ENCODE measurements around the gene LCK. TPM values are rescaled to one million over a fixed set of nuclear protein-coding genes. Genes with fewer than 3 reads are reported as not detected.

The LCK gene
- polyA plus RNA-seq, 1 experiment = not detected

DNA sequence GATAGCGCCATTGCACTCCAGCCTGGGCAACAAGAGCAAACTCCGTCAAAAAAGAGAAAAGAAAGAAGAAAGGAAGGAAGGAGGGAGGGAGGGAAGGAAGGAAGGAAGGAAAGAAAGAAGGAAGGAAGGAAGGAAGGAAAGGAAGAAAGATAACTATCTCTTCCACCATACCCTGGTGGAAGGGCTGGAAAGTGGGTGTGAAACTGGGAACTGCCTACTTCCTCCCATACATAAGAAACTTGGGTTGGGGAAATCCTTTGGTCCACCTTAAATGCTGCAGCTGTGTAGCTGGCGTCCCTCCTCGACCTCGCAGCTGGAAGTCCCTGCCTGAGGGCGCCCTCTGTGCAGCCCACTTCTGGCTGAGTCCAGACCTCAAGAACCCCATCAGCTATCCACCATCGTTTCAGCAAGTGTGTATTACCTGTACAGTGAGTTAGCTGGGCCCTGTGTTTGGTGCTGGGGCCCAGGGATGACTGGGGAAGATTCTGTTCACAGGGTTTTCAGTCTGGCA lies 8.7 kb upstream of the LCK start:
- no peaks in the 10 kb centered on the region for H3K27me3 ChIP-seq (ENCODE audit: control insufficient read depth, insufficient read depth, low read length)
- H3K9me3 ChIP-seq (ENCODE audit: control insufficient read depth, insufficient read depth, low read length) = no peaks in the 10 kb centered on the region; the same call in 1 of the 2 replicates
- no peak overlapping the region for H3K27ac ChIP-seq (ENCODE audit: low read depth, low read length)
- TF ChIP-seq, protein P1, sequence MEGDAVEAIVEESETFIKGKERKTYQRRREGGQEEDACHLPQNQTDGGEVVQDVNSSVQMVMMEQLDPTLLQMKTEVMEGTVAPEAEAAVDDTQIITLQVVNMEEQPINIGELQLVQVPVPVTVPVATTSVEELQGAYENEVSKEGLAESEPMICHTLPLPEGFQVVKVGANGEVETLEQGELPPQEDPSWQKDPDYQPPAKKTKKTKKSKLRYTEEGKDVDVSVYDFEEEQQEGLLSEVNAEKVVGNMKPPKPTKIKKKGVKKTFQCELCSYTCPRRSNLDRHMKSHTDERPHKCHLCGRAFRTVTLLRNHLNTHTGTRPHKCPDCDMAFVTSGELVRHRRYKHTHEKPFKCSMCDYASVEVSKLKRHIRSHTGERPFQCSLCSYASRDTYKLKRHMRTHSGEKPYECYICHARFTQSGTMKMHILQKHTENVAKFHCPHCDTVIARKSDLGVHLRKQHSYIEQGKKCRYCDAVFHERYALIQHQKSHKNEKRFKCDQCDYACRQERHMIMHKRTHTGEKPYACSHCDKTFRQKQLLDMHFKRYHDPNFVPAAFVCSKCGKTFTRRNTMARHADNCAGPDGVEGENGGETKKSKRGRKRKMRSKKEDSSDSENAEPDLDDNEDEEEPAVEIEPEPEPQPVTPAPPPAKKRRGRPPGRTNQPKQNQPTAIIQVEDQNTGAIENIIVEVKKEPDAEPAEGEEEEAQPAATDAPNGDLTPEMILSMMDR (IDR thresholded peaks at IDR 0.05; ENCODE audit: low read depth, low read length) = no peak
- POLR2A ChIA-PET = no interaction called here
- DNase-seq (ENCODE audit: low read depth, low spot score) = no peak
- CTCF ChIA-PET = no interaction called here
- no peak overlapping the region for H3K4me3 ChIP-seq (ENCODE audit: low read depth, low read length)

DNA sequence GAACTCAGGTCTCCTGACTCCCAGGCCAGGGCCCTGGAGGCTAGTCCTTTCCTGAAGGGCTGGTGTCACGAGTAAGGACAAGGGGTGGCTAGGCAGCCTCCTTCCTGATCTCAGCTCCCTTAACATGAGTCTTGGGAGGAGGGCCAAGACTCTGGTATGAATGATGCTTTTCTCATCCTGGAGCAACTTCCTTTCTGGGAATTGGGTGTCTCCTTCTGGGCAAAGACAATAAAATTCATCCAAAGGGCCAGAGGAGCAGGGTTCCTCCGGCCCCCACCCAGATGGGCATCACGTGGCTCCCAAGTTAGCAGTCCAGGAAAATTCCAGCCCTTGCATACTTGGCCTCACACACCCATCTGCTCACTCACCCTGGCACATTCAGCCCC lies 4.2 kb upstream of the LCK start, which contains the start of gene FAM167B:
FAM167B (plus strand) TSS at position 335 of the 386 bp plus-strand sequence. CDS start 200 bp downstream, outside the sequence.
- Histone ChIP-seq H3K9me3 (ENCODE audit: control insufficient read depth, insufficient read depth, low read length) (no peaks in the 10 kb centered on the region; the same call in 1 of the 2 replicates), H3K4me3 (ENCODE audit: low read depth, low read length) (no peak within 1 kb of the TSS), H3K27ac (ENCODE audit: low read depth, low read length) (peak within 1 kb of the TSS; percentile 21), H3K27me3 (ENCODE audit: control insufficient read depth, insufficient read depth, low read length) (no peaks in the 10 kb centered on the region)
- TF ChIP-seq, protein P1 (IDR thresholded peaks at IDR 0.05; ENCODE audit: low read depth, low read length) = no peak
- CTCF ChIA-PET = interaction anchor here (0.6 to 3.4 kb wide), 5 partner anchors 9 to 101 kb away, joined by 3 to 15 read pairs (median 6); no protein-coding TSS in a partner anchor
- DNase-seq (ENCODE audit: low read depth, low spot score) = no peak
- POLR2A ChIA-PET = interaction anchor here (1.1 kb wide), 1 partner anchor 11 kb away, joined by 3 read pairs; no protein-coding TSS in a partner anchor

DNA sequence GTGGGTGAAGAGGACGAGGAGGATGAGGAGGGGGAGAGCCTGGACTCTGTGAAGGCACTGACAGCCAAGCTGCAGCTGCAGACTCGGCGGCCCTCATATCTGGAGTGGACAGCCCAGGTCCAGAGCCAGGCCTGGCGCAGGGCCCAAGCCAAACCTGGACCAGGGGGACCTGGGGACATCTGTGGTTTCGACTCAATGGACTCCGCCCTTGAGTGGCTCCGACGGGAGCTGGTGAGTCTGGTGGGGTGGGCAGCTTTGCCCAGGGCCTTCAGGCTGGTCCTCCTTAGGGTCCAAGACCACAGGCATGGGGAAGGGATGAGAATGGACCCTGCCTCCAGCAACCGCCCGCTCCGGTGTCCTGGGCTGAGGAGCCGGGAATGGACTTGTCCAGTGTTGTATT lies 3.6 kb upstream of the LCK start:
- peak overlapping the region; percentile 21 for H3K27ac ChIP-seq (ENCODE audit: low read depth, low read length)

DNA sequence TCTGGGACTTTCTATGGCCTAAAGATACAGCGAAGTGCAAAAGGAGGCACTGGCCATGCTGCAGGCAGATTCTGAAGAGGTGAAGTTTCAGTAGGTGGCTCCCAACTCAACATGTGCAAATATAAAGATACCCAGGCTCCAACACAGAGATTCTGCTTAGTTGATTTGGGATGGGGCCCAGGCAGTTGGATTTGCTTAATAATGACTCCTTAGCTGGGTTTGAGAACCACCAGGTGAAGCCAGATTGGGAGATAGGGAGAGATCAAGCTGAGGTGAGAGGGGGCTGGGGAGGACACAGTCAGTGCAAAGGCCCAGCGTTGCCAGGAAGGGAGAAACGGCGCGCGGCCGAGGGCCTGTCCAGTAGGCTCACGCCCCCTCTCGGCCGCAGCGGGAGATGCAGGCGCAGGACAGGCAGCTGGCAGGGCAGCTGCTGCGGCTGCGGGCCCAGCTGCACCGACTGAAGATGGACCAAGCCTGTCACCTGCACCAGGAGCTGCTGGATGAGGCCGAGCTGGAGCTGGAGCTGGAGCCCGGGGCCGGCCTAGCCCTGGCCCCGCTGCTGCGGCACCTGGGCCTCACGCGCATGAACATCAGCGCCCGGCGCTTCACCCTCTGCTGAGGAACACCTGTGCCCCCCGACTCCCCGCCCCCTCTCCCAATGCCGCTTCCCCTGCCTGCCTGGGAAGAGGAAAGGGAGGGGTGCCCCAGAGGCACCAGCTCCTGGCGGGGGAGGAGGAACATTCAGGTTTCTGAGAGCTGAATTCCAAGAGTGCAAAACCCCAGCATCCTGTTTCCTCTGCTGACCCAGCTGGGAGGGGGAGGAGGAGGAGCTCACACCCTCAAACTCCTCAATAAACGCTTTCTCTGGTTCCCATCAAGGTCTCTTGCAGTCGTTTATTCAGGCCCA lies 2.8 kb upstream of the LCK start:
- POLR2A ChIA-PET = interaction anchor here (0.5 to 0.7 kb wide), 2 partner anchors 95 to 263 kb away, joined by 4 to 5 read pairs; no protein-coding TSS in a partner anchor
- TF ChIP-seq, protein P1 (IDR thresholded peaks at IDR 0.05; ENCODE audit: low read depth, low read length) = peak; percentile 75
- no peak overlapping the region for H3K4me3 ChIP-seq (ENCODE audit: low read depth, low read length)
- no peaks in the 10 kb centered on the region; the same call in 1 of the 2 replicates for H3K9me3 ChIP-seq (ENCODE audit: control insufficient read depth, insufficient read depth, low read length)
- CTCF ChIA-PET = interaction anchor here (0.6 to 3.4 kb wide), 18 partner anchors 8 to 111 kb away, joined by 3 to 15 read pairs (median 4); no protein-coding TSS in a partner anchor
- peak; percentile 27 for DNase-seq (ENCODE audit: low read depth, low spot score)
- no peaks in the 10 kb centered on the region for H3K27me3 ChIP-seq (ENCODE audit: control insufficient read depth, insufficient read depth, low read length)
- no peak overlapping the region for H3K27ac ChIP-seq (ENCODE audit: low read depth, low read length)

More for the DNA sequence above, 3.6 kb upstream of the LCK start:
- ChIA-PET POLR2A (no interaction called here), CTCF (interaction anchor here (0.6 to 3.4 kb wide), 8 partner anchors 8 to 111 kb away, joined by 3 to 15 read pairs (median 6); no protein-coding TSS in a partner anchor)
- no peaks in the 10 kb centered on the region for H3K27me3 ChIP-seq (ENCODE audit: control insufficient read depth, insufficient read depth, low read length)
- H3K4me3 ChIP-seq (ENCODE audit: low read depth, low read length) = no peak overlapping the region
- H3K9me3 ChIP-seq (ENCODE audit: control insufficient read depth, insufficient read depth, low read length) = no peaks in the 10 kb centered on the region; the same call in 1 of the 2 replicates
- TF ChIP-seq, protein P1 (IDR thresholded peaks at IDR 0.05; ENCODE audit: low read depth, low read length) = no peak
- DNase-seq (ENCODE audit: low read depth, low spot score) = no peak
